ENCODE measurements around the gene BDKRB1.

DNA sequence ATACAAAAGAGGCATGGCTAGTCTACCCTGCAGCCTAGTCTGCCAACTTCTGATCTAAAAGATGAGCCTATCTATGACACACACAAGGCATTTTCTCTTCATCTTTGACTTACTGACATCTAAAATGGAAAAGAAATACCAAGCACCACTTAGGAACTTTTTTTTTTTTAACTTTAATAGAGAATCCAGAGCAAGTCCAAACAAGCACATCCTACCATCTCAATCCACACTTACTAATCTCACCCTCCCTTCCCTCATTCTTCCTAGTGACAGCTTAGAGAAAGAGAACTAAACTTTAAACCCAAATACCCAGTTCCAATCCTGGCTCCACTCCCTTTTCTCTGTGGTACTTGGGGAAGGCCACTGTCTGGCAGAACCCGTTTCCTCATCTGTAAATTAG is 31.8 kb downstream of the BDKRB1 start:
- TF ChIP-seq, protein P1, sequence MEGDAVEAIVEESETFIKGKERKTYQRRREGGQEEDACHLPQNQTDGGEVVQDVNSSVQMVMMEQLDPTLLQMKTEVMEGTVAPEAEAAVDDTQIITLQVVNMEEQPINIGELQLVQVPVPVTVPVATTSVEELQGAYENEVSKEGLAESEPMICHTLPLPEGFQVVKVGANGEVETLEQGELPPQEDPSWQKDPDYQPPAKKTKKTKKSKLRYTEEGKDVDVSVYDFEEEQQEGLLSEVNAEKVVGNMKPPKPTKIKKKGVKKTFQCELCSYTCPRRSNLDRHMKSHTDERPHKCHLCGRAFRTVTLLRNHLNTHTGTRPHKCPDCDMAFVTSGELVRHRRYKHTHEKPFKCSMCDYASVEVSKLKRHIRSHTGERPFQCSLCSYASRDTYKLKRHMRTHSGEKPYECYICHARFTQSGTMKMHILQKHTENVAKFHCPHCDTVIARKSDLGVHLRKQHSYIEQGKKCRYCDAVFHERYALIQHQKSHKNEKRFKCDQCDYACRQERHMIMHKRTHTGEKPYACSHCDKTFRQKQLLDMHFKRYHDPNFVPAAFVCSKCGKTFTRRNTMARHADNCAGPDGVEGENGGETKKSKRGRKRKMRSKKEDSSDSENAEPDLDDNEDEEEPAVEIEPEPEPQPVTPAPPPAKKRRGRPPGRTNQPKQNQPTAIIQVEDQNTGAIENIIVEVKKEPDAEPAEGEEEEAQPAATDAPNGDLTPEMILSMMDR (IDR thresholded peaks at IDR 0.05), result no peak
- TF ChIP-seq POLR2A (IDR thresholded peaks at IDR 0.05), result no peak

Data from thyroid gland (tissue), 4 donors.